IMR-90 (cell line): ENCODE data around the gene PAGE5. TPM values are rescaled to one million over a fixed set of nuclear protein-coding genes. Genes with fewer than 3 reads are reported as not detected.

ENCODE experiments used
- ATAC-seq: fragments of 200-7000 bp; cut with Tn5 transposase; 2 replicates; pipeline ENCODE4 v1.9.1; 2020; ENCODE audit warnings: low read depth, mild to moderate bottlenecking, moderate library complexity
- BruUV-seq: library from RNA; stranded (reverse); fragments of 400-500 nt; replicated peaks from 2 replicates; lab custom pipeline; 2021; lab: Mats Ljungman, UMichigan
- CTCF ChIA-PET: fragments of 300-600 bp; formaldehyde crosslinking; extraction: SDS; loops from one replicate; lab custom pipeline; 2021; ENCODE audit warnings: antibody characterized with exemption; lab: Yijun Ruan, JAX
- POLR2A ChIA-PET: fragments of 300-600 bp; sonication (Branson Sonifier 250); formaldehyde crosslinking; loops from one replicate; lab custom pipeline; 2022; ENCODE audit warnings: antibody characterized with exemption; ENCODE audit not compliant: unreplicated experiment; lab: Charles Lee
- DNase-seq: peaks from one replicate; pipeline ENCODE4 v3.0.0; 2013
- H2AFZ ChIP-seq: replicated peaks from 2 replicates; pipeline ENCODE3; 2013; ENCODE audit warnings: low read length, mild to moderate bottlenecking; ENCODE audit not compliant: poor library complexity
- H2AK5ac ChIP-seq: 2 replicates; pipeline ENCODE4 v1.6.1; 2013; ENCODE audit warnings: low read depth, low read length, inconsistent platforms
- H2AK9ac ChIP-seq: replicated peaks from 2 replicates; pipeline ENCODE3; 2013; ENCODE audit warnings: mild to moderate bottlenecking, low read depth, low read length, moderate library complexity; ENCODE audit not compliant: poor library complexity
- H2BK120ac ChIP-seq: 2 replicates; pipeline ENCODE4 v1.6.1; 2013; ENCODE audit warnings: low read depth, low read length, inconsistent platforms
- H2BK15ac ChIP-seq: 3 replicates; pipeline ENCODE4 v1.6.1; 2013; ENCODE audit warnings: low read depth, low read length, inconsistent platforms
- H2BK20ac ChIP-seq: 2 replicates; pipeline ENCODE4 v1.6.1; 2013; ENCODE audit warnings: low read depth, mild to moderate bottlenecking, inconsistent platforms, low read length, moderate library complexity
- H2BK5ac ChIP-seq: 2 replicates; pipeline ENCODE4 v1.6.1; 2013; ENCODE audit warnings: mild to moderate bottlenecking, low read depth, low read length, inconsistent platforms; ENCODE audit not compliant: poor library complexity, severe bottlenecking
- H3K14ac ChIP-seq: replicated peaks from 2 replicates; pipeline ENCODE4 v1.6.1; 2013; ENCODE audit warnings: low read depth, low read length, inconsistent platforms
- H3K18ac ChIP-seq: 2 replicates; pipeline ENCODE4 v1.6.1; 2013; ENCODE audit warnings: low read depth, low read length, control low read depth
- H3K23ac ChIP-seq: 2 replicates; pipeline ENCODE4 v1.6.1; 2013; ENCODE audit warnings: low read depth, low read length, inconsistent platforms
- H3K27ac ChIP-seq: 2 replicates; pipeline ENCODE4 v1.5.1; 2013; ENCODE audit warnings: mild to moderate bottlenecking, control low read depth, low read length; ENCODE audit not compliant: insufficient read depth
- H3K27me3 ChIP-seq: 2 replicates; pipeline ENCODE4 v1.6.1; 2013; ENCODE audit warnings: low read length; ENCODE audit not compliant: control insufficient read depth, insufficient read depth
- H3K36me3 ChIP-seq: 2 replicates; pipeline ENCODE4 v1.6.1; 2013; ENCODE audit warnings: low read length, mixed read lengths; ENCODE audit not compliant: control insufficient read depth, insufficient read depth
- H3K4ac ChIP-seq: 2 replicates; pipeline ENCODE4 v1.6.1; 2013; ENCODE audit warnings: low read depth, low read length, inconsistent platforms
- H3K4me1 ChIP-seq: 2 replicates; pipeline ENCODE4 v1.6.1; 2013; ENCODE audit warnings: low read length, mixed read lengths; ENCODE audit not compliant: control insufficient read depth, insufficient read depth
- H3K4me2 ChIP-seq: 2 replicates; pipeline ENCODE4 v1.6.1; 2013; ENCODE audit warnings: low read depth, mild to moderate bottlenecking, control low read depth, low read length, moderate library complexity
- H3K4me3 ChIP-seq: 2 replicates; pipeline ENCODE4 v1.5.1; 2013; ENCODE audit warnings: low read depth, mild to moderate bottlenecking, control low read depth, low read length, moderate library complexity; ENCODE audit not compliant: insufficient read depth
- H3K56ac ChIP-seq: 2 replicates; pipeline ENCODE4 v1.6.1; 2013; ENCODE audit warnings: low read length, inconsistent platforms; ENCODE audit not compliant: insufficient read depth; ENCODE audit errors: extremely low read depth
- H3K79me1 ChIP-seq, 2 experiments: 2 replicates each; pipeline ENCODE4 v1.6.1; 2013; ENCODE audit warnings: low read length in 2 of 2, inconsistent platforms in 1 of 2, low read depth in 1 of 2
- H3K9ac ChIP-seq: 2 replicates; pipeline ENCODE4 v1.6.1; 2013; ENCODE audit warnings: low read depth, low read length, control low read depth
- H3K9me1 ChIP-seq: 2 replicates; pipeline ENCODE4 v1.6.1; 2013; ENCODE audit warnings: low read length, inconsistent platforms; ENCODE audit not compliant: insufficient read depth
- H3K9me3 ChIP-seq: 2 replicates; pipeline ENCODE4 v1.6.1; 2013; ENCODE audit warnings: low read length; ENCODE audit not compliant: control insufficient read depth, insufficient read depth
- H4K20me1 ChIP-seq: 2 replicates; pipeline ENCODE4 v1.6.1; 2013; ENCODE audit warnings: low read length, inconsistent platforms; ENCODE audit not compliant: insufficient read depth
- H4K5ac ChIP-seq: 2 replicates; pipeline ENCODE4 v1.6.1; 2013; ENCODE audit warnings: mild to moderate bottlenecking, low read depth, low read length, control low read depth
- H4K8ac ChIP-seq, 2 experiments: 2 replicates each; pipeline ENCODE4 v1.6.1; 2013; ENCODE audit warnings: low read depth in 2 of 2, low read length in 2 of 2, control low read depth in 1 of 2, inconsistent platforms in 1 of 2
- H4K91ac ChIP-seq: 2 replicates; pipeline ENCODE4 v1.6.1; 2013; ENCODE audit warnings: low read depth, low read length, inconsistent platforms; ENCODE audit not compliant: insufficient read depth
- BHLHE40 ChIP-seq: fragments of 150-350 bp; IDR thresholded peaks from 2 replicates; pipeline ENCODE4 v1.6.1; 2016; ENCODE audit warnings: mild to moderate bottlenecking, low read depth, low read length
- CEBPB ChIP-seq: IDR thresholded peaks from 2 replicates; pipeline ENCODE4 v1.6.1; 2012; ENCODE audit warnings: low read depth, low read length, improper control_type of control experiment
- CHD1 ChIP-seq: IDR thresholded peaks from 2 replicates; pipeline ENCODE4 v1.6.1; 2012; ENCODE audit warnings: low read depth, low read length, improper control_type of control experiment
- FOS ChIP-seq: fragments of 150-350 bp; IDR thresholded peaks from 2 replicates; pipeline ENCODE4 v1.6.1; 2016; ENCODE audit warnings: low read depth, low read length
- MAFK ChIP-seq: IDR thresholded peaks from 2 replicates; pipeline ENCODE4 v1.6.1; 2012; ENCODE audit warnings: low read depth, low read length, improper control_type of control experiment
- MAZ ChIP-seq: IDR thresholded peaks from 2 replicates; pipeline ENCODE4 v1.6.1; 2012; ENCODE audit warnings: low read depth, mild to moderate bottlenecking, low read length, improper control_type of control experiment, moderate library complexity, borderline replicate concordance
- MXI1 ChIP-seq: IDR thresholded peaks from 2 replicates; pipeline ENCODE4 v1.6.1; 2012; ENCODE audit warnings: low read depth, mild to moderate bottlenecking, low read length, moderate library complexity, borderline replicate concordance
- NFE2L2 ChIP-seq: fragments of 150-350 bp; IDR thresholded peaks from 2 replicates; pipeline ENCODE4 v1.6.1; 2016; ENCODE audit warnings: low read depth, mild to moderate bottlenecking, low read length
- POLR2A ChIP-seq: IDR thresholded peaks from 2 replicates; pipeline ENCODE4 v1.6.1; 2012; ENCODE audit warnings: mild to moderate bottlenecking, low read depth, low read length
- RAD21 ChIP-seq: IDR thresholded peaks from 2 replicates; pipeline ENCODE4 v1.6.1; 2012; ENCODE audit warnings: low read length, improper control_type of control experiment
- RCOR1 ChIP-seq: IDR thresholded peaks from 2 replicates; pipeline ENCODE4 v1.6.1; 2012; ENCODE audit warnings: mild to moderate bottlenecking, low read length, improper control_type of control experiment; ENCODE audit not compliant: insufficient replicate concordance
- SMC3 ChIP-seq: fragments of 150-350 bp; IDR thresholded peaks from 2 replicates; pipeline ENCODE4 v1.6.1; 2016; ENCODE audit warnings: low read depth, mild to moderate bottlenecking, antibody characterized with exemption, low read length, moderate library complexity
- WGBS, 2 experiments: methylation state at CpG; one replicate each; pipeline versions ENCODE4 v1.1.5 to v1.1.7; 2013; ENCODE audit warnings: missing lambda C conversion rate in 2 of 2; ENCODE audit not compliant: insufficient read length in 1 of 2; ENCODE audit errors: extremely low coverage in 2 of 2; 5-methylcytosine and 5-hydroxymethylcytosine counted together
- dilution Hi-C: fragments of 300-500 bp; cut with HindIII; formaldehyde crosslinking; loops from one replicate; pipeline ENCODE4 v1.14.3; 2018; ENCODE audit warnings: low sequenced_read_pairs; ENCODE audit not compliant: unreplicated experiment
- in situ Hi-C: fragments of 300-500 bp; cut with MboI; formaldehyde crosslinking; loops from 3 replicates; pipeline ENCODE4 v1.14.3; 2019; ENCODE audit warnings: low sequenced_read_pairs, inconsistent platforms, mixed read lengths
- intact Hi-C: fragments of 100-400 bp; cut with micrococcal nuclease; formaldehyde crosslinking; loops from 2 replicates; pipeline ENCODE4 v1.10.0; 2022
- polyA plus RNA-seq, 3 experiments: library from polyadenylated mRNA; depleted of rRNA; stranded (reverse); fragments of >200 nt; gene quantifications; 2 replicates each; pipeline ENCODE4 v1.2.3, GENCODE V29; 2012; ENCODE audit warnings: low replicate concordance in 1 of 3
- total RNA-seq: library from RNA; depleted of rRNA; stranded (reverse); fragments of >200 nt; gene quantifications from 2 replicates; pipeline ENCODE4 v1.2.3, GENCODE V29; 2012
- TF ChIP-seq, protein P1 (sequence below): conservative IDR thresholded peaks from 2 replicates; pipeline ENCODE4 v1.5.1; 2012; ENCODE audit warnings: mild to moderate bottlenecking, low read depth, low read length, improper control_type of control experiment
- TF ChIP-seq, protein P2 (sequence below): fragments of 150-350 bp; IDR thresholded peaks from 2 replicates; pipeline ENCODE4 v1.6.1; 2017; ENCODE audit warnings: mild to moderate bottlenecking, antibody characterized with exemption, low read length, low read depth

PAGE5 gene
- total and polyA plus RNA-seq, 2 of the 4 experiments (the other 2 are of a cell fraction), result not detected

DNA sequence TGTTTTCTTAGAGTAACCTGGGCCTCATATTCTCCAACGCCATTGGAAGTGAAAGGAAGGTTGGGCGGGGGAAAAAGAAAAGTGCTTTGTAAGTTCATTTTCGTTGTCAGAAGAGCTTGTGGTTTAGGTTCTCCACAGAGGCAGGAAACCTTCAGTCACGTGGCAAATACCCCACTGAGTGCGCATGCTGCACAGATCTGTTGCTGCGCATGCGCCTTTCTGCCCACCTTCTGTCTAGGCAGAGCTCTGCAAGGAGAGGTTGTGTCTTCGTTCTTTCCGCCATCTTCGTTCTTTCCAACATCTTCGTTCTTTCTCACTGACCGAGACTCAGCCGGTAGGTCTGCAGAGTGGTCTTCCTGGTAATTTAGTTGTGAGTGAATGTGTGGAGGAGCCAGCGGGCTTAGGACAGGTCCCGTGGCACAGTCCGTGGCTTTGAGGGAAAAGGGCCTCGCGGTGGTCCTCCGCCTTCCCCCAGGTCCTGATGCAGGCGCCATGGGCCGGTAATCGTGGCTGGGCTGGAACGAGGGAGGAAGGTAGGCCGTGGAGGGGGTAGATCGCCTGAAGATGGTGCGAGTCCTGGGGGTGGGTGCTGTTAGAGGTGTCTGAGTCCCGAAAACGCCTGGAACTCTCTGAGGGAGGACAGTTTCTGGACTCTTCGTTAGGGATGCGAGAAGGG is at the start of gene PAGE5 (continued):
- no peak for TF ChIP-seq MAZ
- TF ChIP-seq BHLHE40, result no peak

DNA sequence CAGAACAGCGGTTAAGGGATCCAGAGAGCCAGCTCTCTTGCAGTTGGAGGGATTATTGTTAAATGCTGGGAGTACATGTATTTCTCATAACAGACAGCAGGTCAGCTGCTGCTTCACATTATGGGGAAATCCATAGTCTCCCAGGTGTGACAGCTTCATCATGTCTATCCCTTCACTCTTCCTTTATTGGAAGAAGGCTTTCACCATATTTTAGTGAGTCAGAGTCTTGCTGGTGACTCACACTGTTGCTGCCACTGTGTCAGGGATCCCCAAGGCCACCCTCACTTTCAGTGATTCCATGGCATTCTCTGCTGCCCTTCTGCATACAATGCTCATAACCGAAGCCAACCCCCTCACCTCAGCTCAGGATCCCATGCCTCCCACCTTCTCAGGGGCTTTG is 32.9 kb upstream of the PAGE5 start:
- Histone ChIP-seq H4K91ac (no peak overlapping the region), H3K56ac (no peak overlapping the region), H2AK9ac (no peak overlapping the region), H3K4ac (no peak overlapping the region), H3K27ac (no peak overlapping the region), H3K23ac (no peak overlapping the region), H3K4me2 (no peak overlapping the region), H3K14ac (no peak overlapping the region), H4K20me1 (no peaks in the 10 kb centered on the region), H3K4me1 (no peaks in the 10 kb centered on the region), H3K9ac (no peak overlapping the region), H3K36me3 (no peaks in the 10 kb centered on the region), H2BK120ac (no peak overlapping the region), H3K4me3 (no peak overlapping the region), H3K9me3 (no peaks in the 10 kb centered on the region), H2BK20ac (no peak overlapping the region), H4K5ac (no peak overlapping the region), H3K9me1 (no peaks in the 10 kb centered on the region), H2BK5ac (no peak overlapping the region), H3K18ac (no peak overlapping the region), H4K8ac (no peak overlapping the region), H2AFZ (no peak overlapping the region), H2AK5ac (no peak overlapping the region), H3K27me3 (no peaks in the 10 kb centered on the region), H2BK15ac (no peak overlapping the region), H3K79me1 (no peaks in the 10 kb centered on the region)
- no TSS peak for BruUV-seq
- in situ Hi-C loops, result no loop called here
- POLR2A ChIA-PET, result no interaction called here
- no peak for DNase-seq
- no peak for ATAC-seq
- 86% methylated on average over 1 of the region's 2 CpGs; no CpG with 5 or more reads in 1 of the 2 experiments for WGBS, 2 experiments
- intact Hi-C loops, result no loop called here
- CTCF ChIA-PET, result no interaction called here
- dilution Hi-C loops, result no loop called here
- no peak for TF ChIP-seq BHLHE40
- no peak for TF ChIP-seq RAD21
- no peak for TF ChIP-seq SMC3
- no peak for TF ChIP-seq RCOR1
- TF ChIP-seq CEBPB, result no peak
- TF ChIP-seq, protein P1, sequence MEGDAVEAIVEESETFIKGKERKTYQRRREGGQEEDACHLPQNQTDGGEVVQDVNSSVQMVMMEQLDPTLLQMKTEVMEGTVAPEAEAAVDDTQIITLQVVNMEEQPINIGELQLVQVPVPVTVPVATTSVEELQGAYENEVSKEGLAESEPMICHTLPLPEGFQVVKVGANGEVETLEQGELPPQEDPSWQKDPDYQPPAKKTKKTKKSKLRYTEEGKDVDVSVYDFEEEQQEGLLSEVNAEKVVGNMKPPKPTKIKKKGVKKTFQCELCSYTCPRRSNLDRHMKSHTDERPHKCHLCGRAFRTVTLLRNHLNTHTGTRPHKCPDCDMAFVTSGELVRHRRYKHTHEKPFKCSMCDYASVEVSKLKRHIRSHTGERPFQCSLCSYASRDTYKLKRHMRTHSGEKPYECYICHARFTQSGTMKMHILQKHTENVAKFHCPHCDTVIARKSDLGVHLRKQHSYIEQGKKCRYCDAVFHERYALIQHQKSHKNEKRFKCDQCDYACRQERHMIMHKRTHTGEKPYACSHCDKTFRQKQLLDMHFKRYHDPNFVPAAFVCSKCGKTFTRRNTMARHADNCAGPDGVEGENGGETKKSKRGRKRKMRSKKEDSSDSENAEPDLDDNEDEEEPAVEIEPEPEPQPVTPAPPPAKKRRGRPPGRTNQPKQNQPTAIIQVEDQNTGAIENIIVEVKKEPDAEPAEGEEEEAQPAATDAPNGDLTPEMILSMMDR, result no peak
- no peak for TF ChIP-seq CHD1
- TF ChIP-seq MAFK, result no peak
- no peak for TF ChIP-seq FOS
- TF ChIP-seq, protein P2, sequence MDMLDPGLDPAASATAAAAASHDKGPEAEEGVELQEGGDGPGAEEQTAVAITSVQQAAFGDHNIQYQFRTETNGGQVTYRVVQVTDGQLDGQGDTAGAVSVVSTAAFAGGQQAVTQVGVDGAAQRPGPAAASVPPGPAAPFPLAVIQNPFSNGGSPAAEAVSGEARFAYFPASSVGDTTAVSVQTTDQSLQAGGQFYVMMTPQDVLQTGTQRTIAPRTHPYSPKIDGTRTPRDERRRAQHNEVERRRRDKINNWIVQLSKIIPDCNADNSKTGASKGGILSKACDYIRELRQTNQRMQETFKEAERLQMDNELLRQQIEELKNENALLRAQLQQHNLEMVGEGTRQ, result no peak
- no peak for TF ChIP-seq POLR2A
- TF ChIP-seq NFE2L2, result no peak
- no peak for TF ChIP-seq MXI1
- TF ChIP-seq MAZ, result no peak
